ENCODE measurements around the gene RNF214. TPM values are rescaled to one million over a fixed set of nuclear protein-coding genes. Genes with fewer than 3 reads are reported as not detected.

RNF214 gene
- total RNA-seq, 4 donors from 2014 or later = 13.2 to 17.9 (median 13.9) TPM

- TF ChIP-seq, protein P1, sequence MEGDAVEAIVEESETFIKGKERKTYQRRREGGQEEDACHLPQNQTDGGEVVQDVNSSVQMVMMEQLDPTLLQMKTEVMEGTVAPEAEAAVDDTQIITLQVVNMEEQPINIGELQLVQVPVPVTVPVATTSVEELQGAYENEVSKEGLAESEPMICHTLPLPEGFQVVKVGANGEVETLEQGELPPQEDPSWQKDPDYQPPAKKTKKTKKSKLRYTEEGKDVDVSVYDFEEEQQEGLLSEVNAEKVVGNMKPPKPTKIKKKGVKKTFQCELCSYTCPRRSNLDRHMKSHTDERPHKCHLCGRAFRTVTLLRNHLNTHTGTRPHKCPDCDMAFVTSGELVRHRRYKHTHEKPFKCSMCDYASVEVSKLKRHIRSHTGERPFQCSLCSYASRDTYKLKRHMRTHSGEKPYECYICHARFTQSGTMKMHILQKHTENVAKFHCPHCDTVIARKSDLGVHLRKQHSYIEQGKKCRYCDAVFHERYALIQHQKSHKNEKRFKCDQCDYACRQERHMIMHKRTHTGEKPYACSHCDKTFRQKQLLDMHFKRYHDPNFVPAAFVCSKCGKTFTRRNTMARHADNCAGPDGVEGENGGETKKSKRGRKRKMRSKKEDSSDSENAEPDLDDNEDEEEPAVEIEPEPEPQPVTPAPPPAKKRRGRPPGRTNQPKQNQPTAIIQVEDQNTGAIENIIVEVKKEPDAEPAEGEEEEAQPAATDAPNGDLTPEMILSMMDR (IDR thresholded peaks at IDR 0.05; ENCODE audit: low read depth) = no peak
Observed at GRCh38 chr11:117204283-117205080, 28.0 kb upstream of the RNF214 start.

- TF ChIP-seq, protein P1 (IDR thresholded peaks at IDR 0.05; ENCODE audit: low read depth) = no peak
Observed at GRCh38 chr11:117205211-117205818, 27.2 kb upstream of the RNF214 start.

GRCh38 chr11:117210620-117211019 lies 21.9 kb upstream of the RNF214 start:
- TF ChIP-seq, protein P1 (IDR thresholded peaks at IDR 0.05; ENCODE audit: low read depth) = no peak

DNA sequence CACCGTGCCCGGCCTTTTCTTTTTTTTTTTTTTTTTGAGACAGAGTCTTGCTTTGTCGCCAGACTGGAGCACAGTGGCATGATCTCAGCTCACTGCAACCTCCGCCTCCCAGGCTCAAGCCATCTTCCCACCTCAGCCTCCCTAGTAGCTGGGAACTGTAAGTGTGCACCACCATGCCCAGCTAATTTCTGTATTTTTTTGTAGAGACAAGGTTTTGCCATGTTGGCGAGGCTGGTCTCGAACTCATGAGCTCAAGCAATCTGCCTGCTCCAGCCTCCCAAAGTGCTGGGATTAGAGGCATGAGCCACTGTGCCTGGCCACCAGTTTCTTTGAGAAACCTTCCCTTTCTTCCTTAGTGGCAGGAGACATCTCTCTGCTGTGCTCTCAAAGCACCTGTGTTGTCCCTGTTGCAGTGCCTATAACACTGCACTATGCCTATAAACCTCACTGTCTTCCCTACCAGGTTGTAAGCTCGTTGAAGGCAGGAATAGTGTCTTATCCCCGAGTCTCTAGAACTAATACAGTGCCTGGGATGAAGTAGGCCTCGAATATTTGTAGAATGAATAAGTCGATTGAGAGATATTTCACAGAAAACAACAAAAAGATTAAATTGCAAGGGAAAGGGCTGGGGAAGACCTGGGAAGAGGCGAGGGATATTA lies 19.6 kb upstream of the RNF214 start:
- TF ChIP-seq, protein P1 (IDR thresholded peaks at IDR 0.05; ENCODE audit: low read depth) = no peak

- TF ChIP-seq, protein P1 (IDR thresholded peaks at IDR 0.05; ENCODE audit: low read depth) = no peak
Observed at GRCh38 chr11:117214404-117215110, 17.9 kb upstream of the RNF214 start.

DNA sequence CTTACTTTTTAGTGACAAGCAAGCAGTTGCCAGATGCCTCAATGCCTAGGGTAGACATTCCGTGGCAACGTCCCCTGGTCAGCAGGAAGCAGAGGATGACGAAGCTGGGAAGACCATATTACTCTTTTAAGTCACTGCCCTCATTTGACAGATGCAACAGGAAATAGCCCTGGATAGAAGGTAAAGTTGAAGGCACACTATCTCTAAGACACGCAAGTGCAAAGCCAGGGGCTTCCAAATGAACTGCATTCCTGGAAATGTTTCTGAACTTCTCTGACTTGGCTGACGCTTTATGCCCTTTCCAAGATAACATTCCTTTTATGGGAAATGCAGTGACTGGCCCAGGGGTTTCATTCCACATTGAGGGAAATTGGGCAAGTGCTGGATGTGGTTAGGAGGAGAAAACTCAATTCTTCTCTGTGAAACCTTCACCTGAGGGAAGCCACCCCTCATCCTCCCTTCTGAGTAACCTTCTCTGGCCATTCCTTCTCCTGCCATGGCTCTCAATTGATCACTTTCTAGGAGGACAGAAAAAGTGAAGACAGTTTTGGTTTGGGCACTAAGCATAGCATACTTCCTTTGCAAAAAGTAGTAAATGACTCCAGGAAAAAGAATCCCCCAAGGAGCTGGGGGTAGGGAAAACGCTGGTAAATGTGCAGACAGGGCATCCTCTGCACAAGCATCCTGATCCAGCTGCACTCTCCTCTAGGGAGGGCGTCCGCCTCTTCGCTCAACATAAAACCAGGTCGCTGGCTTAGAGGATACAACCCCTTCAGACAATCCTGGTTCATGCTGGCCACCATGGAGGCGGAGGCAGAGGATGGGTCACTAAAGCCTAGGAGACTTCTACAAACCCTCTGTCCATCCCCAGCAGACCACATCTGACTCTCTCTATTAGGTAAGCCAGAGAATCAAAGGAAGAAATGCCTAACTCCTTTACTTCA lies 15.1 kb upstream of the RNF214 start:
- TF ChIP-seq, protein P1 (IDR thresholded peaks at IDR 0.05; ENCODE audit: low read depth) = no peak
